Colonic mucosa (tissue), 4 donors: ENCODE measurements around the gene CDC23. TPM values are rescaled to one million over a fixed set of nuclear protein-coding genes. Genes with fewer than 3 reads are reported as not detected.
"Not testable (repeated sequence)": the region's sequence is repeated elsewhere in the genome, so short reads cannot be mapped to it uniquely, and the experiment has no call there.

ENCODE experiments used
- DNase-seq: peaks from one replicate; pipeline ENCODE4 v3.0.0-alpha.2; 2020
- H3K27ac ChIP-seq: fragments of 200-600 bp; one replicate; pipeline ENCODE4 v1.8.0; 2021
- H3K27me3 ChIP-seq: fragments of 200-600 bp; one replicate; pipeline ENCODE4 v1.8.0; 2021
- H3K36me3 ChIP-seq: fragments of 200-600 bp; one replicate; pipeline ENCODE4 v1.8.0; 2021
- H3K4me1 ChIP-seq: fragments of 200-600 bp; one replicate; pipeline ENCODE4 v1.8.0; 2021; ENCODE audit warnings: mild to moderate bottlenecking
- H3K4me3 ChIP-seq: fragments of 200-600 bp; one replicate; pipeline ENCODE4 v1.8.0; 2021
- H3K9ac ChIP-seq, 2 donors: one replicate each; pipeline ENCODE4 v1.7.0; 2013; ENCODE audit warnings: control low read depth in 2 of 2, low read depth in 2 of 2, low read length in 2 of 2
- H3K9me3 ChIP-seq: fragments of 200-600 bp; one replicate; pipeline ENCODE4 v1.8.0; 2021
- CTCF ChIP-seq: fragments of 200-600 bp; IDR thresholded peaks from one replicate; pipeline ENCODE4 v1.8.0; 2022; ENCODE audit warnings: antibody characterized with exemption, mild to moderate bottlenecking
- intact Hi-C: fragments of 100-400 bp; cut with DNase I; formaldehyde crosslinking; loops from one replicate; pipeline ENCODE4 v1.14.1; 2022
- total RNA-seq, 2 donors: library from RNA; stranded (reverse); fragmentation: NEBNext Ultra II Directional in 1 of 2; extraction: Animal tissue kit (Norgen Biotek cat#: 25700) in 1 of 2; gene quantifications; one replicate each; pipeline ENCODE4 v1.2.1, GENCODE V29; 2021
- donor health status: healthy.
- donor health status: DM: no; HTN: no; CAD: no.
- donor health status: DM: no; HTN: no; CAD: no.

The CDC23 gene
- total RNA-seq, 2 donors from 2014 or later = 23.5 to 27.3 TPM

DNA sequence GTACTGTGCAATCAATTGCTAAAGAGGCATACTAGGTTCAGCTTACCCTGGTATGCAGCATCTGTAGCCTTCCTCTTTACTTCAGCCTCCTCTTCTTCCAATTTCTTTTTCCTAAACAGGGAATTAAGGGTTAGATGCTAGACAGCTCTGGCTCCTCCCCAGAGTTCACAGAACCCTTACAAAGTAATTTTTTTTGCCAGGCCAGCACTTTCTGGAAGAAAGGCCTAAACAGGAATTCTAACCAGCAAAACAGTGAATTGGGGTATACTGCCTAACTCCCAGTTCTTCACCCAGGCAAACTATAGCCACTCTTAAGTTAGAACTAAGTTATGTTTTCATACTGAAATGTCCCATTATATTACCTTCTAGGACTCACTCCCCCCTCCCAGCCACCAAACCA lies 42.8 kb downstream of the CDC23 start:
- no peaks in the 10 kb centered on the region for H3K9me3 ChIP-seq
- peaks cover 31% of the 10 kb centered on the region for H3K36me3 ChIP-seq
- no peak for DNase-seq
- no peak overlapping the region for H3K9ac ChIP-seq
- H3K27ac ChIP-seq = no peak overlapping the region
- no peaks in the 10 kb centered on the region for H3K4me1 ChIP-seq
- intact Hi-C loops = no loop called here
- TF ChIP-seq CTCF = no peak
- no peak overlapping the region for H3K4me3 ChIP-seq
- H3K27me3 ChIP-seq = no peaks in the 10 kb centered on the region

- Histone ChIP-seq H3K27ac (no peak overlapping the region), H3K4me1 (no peaks in the 10 kb centered on the region), H3K36me3 (peaks cover 31% of the 10 kb centered on the region), H3K4me3 (no peak overlapping the region), H3K27me3 (no peaks in the 10 kb centered on the region), H3K9ac (no peak overlapping the region), H3K9me3 (no peaks in the 10 kb centered on the region)
- intact Hi-C loops = no loop called here
- TF ChIP-seq CTCF = no peak
- no peak for DNase-seq
Measured at GRCh38 chr5:138169124-138169523, 44.0 kb downstream of the CDC23 start.

- H3K9ac ChIP-seq = no peak overlapping the region
- no peak for TF ChIP-seq CTCF
- no peak overlapping the region for H3K4me3 ChIP-seq
- H3K9me3 ChIP-seq = no peaks in the 10 kb centered on the region
- intact Hi-C loops = no loop called here
- no peaks in the 10 kb centered on the region for H3K4me1 ChIP-seq
- no peak for DNase-seq
- H3K27me3 ChIP-seq = no peaks in the 10 kb centered on the region
- no peak overlapping the region for H3K27ac ChIP-seq
- peaks cover 39% of the 10 kb centered on the region for H3K36me3 ChIP-seq
Measured at GRCh38 chr5:138163721-138164120, 49.4 kb downstream of the CDC23 start.

DNA sequence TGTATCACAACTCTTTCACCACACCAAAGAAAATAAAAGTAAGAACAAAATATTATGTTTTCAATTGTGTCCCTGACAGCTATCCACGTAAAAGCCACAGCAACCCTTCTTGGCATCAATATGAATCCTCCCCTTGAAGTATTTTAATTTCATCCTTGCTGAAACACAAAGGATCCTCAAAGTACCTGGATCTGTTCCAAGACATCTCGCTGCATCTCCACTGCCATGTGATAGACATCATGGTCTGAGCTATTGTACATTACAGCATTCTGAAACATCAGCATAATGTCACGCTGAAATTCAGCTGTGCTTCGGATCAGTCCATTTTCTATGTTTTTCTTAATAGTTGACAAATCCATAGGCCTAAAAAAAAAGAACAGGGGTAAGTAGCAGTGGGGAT lies 52.4 kb downstream of the CDC23 start:
- Histone ChIP-seq H3K9me3 (no peaks in the 10 kb centered on the region), H3K27me3 (no peaks in the 10 kb centered on the region), H3K9ac (no peak overlapping the region), H3K27ac (no peak overlapping the region), H3K4me1 (no peaks in the 10 kb centered on the region), H3K4me3 (no peak overlapping the region), H3K36me3 (peaks cover 28% of the 10 kb centered on the region)
- no peak for DNase-seq
- intact Hi-C loops = no loop called here
- no peak for TF ChIP-seq CTCF

DNA sequence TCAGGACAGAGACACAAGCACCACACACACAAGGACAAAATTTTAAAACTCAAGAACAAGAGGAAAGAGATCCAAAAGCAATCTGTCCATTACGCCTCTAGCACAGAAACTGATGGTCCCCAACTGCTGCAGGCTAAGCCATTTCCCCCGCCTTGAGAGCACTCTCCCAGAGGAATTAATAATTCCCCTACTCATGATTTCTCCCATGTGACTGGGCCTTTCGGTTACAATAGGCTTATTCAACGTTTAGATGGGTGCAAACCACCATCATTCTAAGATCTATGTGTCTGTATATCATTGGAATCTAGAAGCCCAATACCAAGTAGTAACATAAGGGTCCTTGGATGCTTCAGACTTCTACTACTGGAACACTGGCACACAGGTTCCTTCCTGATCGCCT lies 53.5 kb downstream of the CDC23 start:
- intact Hi-C loops = loop anchor here (10.0 kb wide), 1 partner anchor 385 kb away; no protein-coding TSS in a partner anchor
- Histone ChIP-seq H3K27me3 (no peaks in the 10 kb centered on the region), H3K9me3 (no peaks in the 10 kb centered on the region), H3K36me3 (peaks cover 28% of the 10 kb centered on the region), H3K27ac (no peak overlapping the region), H3K4me3 (no peak overlapping the region), H3K9ac (no peak overlapping the region), H3K4me1 (no peaks in the 10 kb centered on the region)
- no peak for TF ChIP-seq CTCF
- DNase-seq = no peak

DNA sequence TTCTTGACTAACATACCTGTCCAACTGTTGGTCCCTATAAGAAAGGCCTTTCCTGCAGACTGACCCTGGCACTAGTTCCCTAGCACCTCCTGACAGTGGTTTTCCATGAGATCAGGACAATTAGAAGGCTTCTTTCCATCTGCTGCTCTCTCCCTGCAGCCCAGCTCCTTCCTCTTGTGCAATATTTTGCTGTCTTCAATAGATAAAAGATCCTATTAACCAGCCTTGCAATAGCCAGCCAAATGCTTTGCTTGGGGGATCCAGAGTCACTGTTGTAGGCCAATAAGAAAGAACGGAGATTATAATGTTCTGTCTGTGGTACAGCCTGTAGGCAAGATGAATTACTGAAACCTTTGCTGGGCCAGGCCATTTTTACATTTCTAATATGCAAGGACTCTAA lies 55.5 kb downstream of the CDC23 start:
- Histone ChIP-seq H3K9me3 (no peaks in the 10 kb centered on the region), H3K27me3 (no peaks in the 10 kb centered on the region), H3K4me3 (no peak overlapping the region), H3K27ac (no peak overlapping the region), H3K4me1 (no peaks in the 10 kb centered on the region), H3K9ac (no peak overlapping the region), H3K36me3 (peaks cover 28% of the 10 kb centered on the region)
- no peak for TF ChIP-seq CTCF
- DNase-seq = no peak
- intact Hi-C loops = loop anchor here (10.0 kb wide), 1 partner anchor 383 kb away; no protein-coding TSS in a partner anchor

GRCh38 chr5:138155977-138156376 lies 57.1 kb downstream of the CDC23 start:
- H3K27me3 ChIP-seq, DNase-seq, H3K9ac ChIP-seq, H3K4me1 ChIP-seq, H3K4me3 ChIP-seq, H3K27ac ChIP-seq, H3K9me3 ChIP-seq: not testable (repeated sequence)
- intact Hi-C loops = loop anchor here (10.0 kb wide), 1 partner anchor 381 kb away; no protein-coding TSS in a partner anchor
- peaks cover 16% of the 10 kb centered on the region for H3K36me3 ChIP-seq
